BLaER1 treated with 17β-estradiol and CSF1 and Interleukin-3, amounts not matched to agents 10 nM and 100 nM (cell line): ENCODE results near the gene ENSA.

Source experiments
- H3K27ac ChIP-seq, 11 experiments: shearing (Covaris generic); formaldehyde crosslinking; 2 replicates each; pipeline ENCODE4 v1.8.1; 2022
- H3K27me3 ChIP-seq, 11 experiments: shearing (Covaris generic); formaldehyde crosslinking; 2 replicates each; pipeline ENCODE4 v1.8.1; 2022
- H3K36me3 ChIP-seq, 11 experiments: shearing (Covaris generic); formaldehyde crosslinking; 2 replicates each; pipeline ENCODE4 v1.8.1; 2022
- H3K4me1 ChIP-seq, 10 experiments: shearing (Covaris generic); formaldehyde crosslinking; 2 replicates each; pipeline ENCODE4 v1.8.1; 2022
- H3K4me2 ChIP-seq, 11 experiments: shearing (Covaris generic); formaldehyde crosslinking; 2 replicates each; pipeline ENCODE4 v1.8.1; 2022
- H3K4me3 ChIP-seq, 10 experiments: shearing (Covaris generic); formaldehyde crosslinking; 2 replicates each; pipeline ENCODE4 v1.8.1; 2022
- H3K9ac ChIP-seq, 11 experiments: shearing (Covaris generic); formaldehyde crosslinking; 2 replicates each; pipeline ENCODE4 v1.8.1; 2022
- H3K9me3 ChIP-seq, 11 experiments: shearing (Covaris generic); formaldehyde crosslinking; replicated peaks in 1 of 11; 2 replicates each; pipeline ENCODE4 v1.8.1; 2022
- H4K20me1 ChIP-seq, 11 experiments: shearing (Covaris generic); formaldehyde crosslinking; 2 replicates each; pipeline ENCODE4 v1.8.1; 2022
- Cebpa-rat ChIP-seq, 11 experiments: shearing (Covaris generic); IDR thresholded peaks; 2 replicates each; pipeline ENCODE4 v1.8.1; 2022

Gene ENSA

GRCh38 chr1:150578272-150579109, 50.9 kb downstream of the ENSA start:
- TF ChIP-seq Cebpa-rat (IDR thresholded peaks at IDR 0.05): no peak
- Histone ChIP-seq H3K27ac (peak overlapping the region; percentile 97 to 100 (median 99)), H3K9me3 (no peaks in the 10 kb centered on the region; a peak in 3 of 22 replicates), H3K36me3 (peaks cover 51 to 56% (median 54%) of the 10 kb centered on the region in 11 experiments), H3K4me3 (peak overlapping the region; percentile 65 to 100 (median 98)), H3K27me3 (no peaks in the 10 kb centered on the region), H4K20me1 (peaks cover 57 to 59% (median 59%) of the 10 kb centered on the region in 11 experiments), H3K9ac (peak overlapping the region; percentile 96 to 100 (median 99)), H3K4me1 (peaks cover 48 to 59% (median 54%) of the 10 kb centered on the region in 10 experiments), H3K4me2 (peak overlapping the region; percentile 83 to 99 (median 93); a peak in 19 of 22 replicates)

- peak overlapping the region; percentile 97 to 100 (median 99) for H3K27ac ChIP-seq
- H3K4me1 ChIP-seq: peaks cover 54 to 63% (median 59%) of the 10 kb centered on the region in 10 experiments
- peak overlapping the region; percentile 83 to 99 (median 93) for H3K4me2 ChIP-seq
- H3K9me3 ChIP-seq: no peaks in the 10 kb centered on the region; a peak in 3 of 22 replicates
- H4K20me1 ChIP-seq: peaks cover 65 to 67% (median 66%) of the 10 kb centered on the region in 11 experiments
- H3K9ac ChIP-seq: peak overlapping the region; percentile 96 to 100 (median 99)
- peaks cover 59 to 64% (median 62%) of the 10 kb centered on the region in 11 experiments for H3K36me3 ChIP-seq
- TF ChIP-seq Cebpa-rat (IDR thresholded peaks at IDR 0.05): no peak
- peak overlapping the region; percentile 65 to 100 (median 98) for H3K4me3 ChIP-seq
- H3K27me3 ChIP-seq: no peaks in the 10 kb centered on the region
Observed at GRCh38 chr1:150577557-150578271, 51.7 kb downstream of the ENSA start.

GRCh38 chr1:150576794-150577556, 52.4 kb downstream of the ENSA start:
- H3K27me3 ChIP-seq: no peaks in the 10 kb centered on the region
- no peaks in the 10 kb centered on the region; a peak in 3 of 22 replicates for H3K9me3 ChIP-seq
- peak overlapping the region; percentile 96 to 100 (median 99) for H3K9ac ChIP-seq
- H3K27ac ChIP-seq: peak overlapping the region; percentile 97 to 100 (median 99); a peak in 21 of 22 replicates
- H3K4me1 ChIP-seq: peaks cover 47 to 63% (median 57%) of the 10 kb centered on the region in 10 experiments
- H3K4me3 ChIP-seq: peak overlapping the region; percentile 65 to 100 (median 98)
- TF ChIP-seq Cebpa-rat (IDR thresholded peaks at IDR 0.05): no peak
- H3K4me2 ChIP-seq: peak overlapping the region; percentile 83 to 99 (median 93)
- peaks cover 72 to 74% (median 74%) of the 10 kb centered on the region in 11 experiments for H4K20me1 ChIP-seq
- H3K36me3 ChIP-seq: peaks cover 66 to 71% (median 69%) of the 10 kb centered on the region in 11 experiments

GRCh38 chr1:150576367-150576711, 53.1 kb downstream of the ENSA start:
- peak overlapping the region; percentile 96 to 100 (median 99); a peak in 21 of 22 replicates for H3K9ac ChIP-seq
- peak overlapping the region; percentile 83 to 99 (median 93) for H3K4me2 ChIP-seq
- no peaks in the 10 kb centered on the region for H3K27me3 ChIP-seq
- H3K4me1 ChIP-seq: peaks cover 47 to 68% (median 59%) of the 10 kb centered on the region in 10 experiments
- no peak; a peak in 1 of 22 replicates for TF ChIP-seq Cebpa-rat (IDR thresholded peaks at IDR 0.05)
- H3K36me3 ChIP-seq: peaks cover 72 to 78% (median 76%) of the 10 kb centered on the region in 11 experiments
- peak overlapping the region in 10 of 11 experiments; percentile 97 to 100 (median 98); a peak in 10 of 22 replicates for H3K27ac ChIP-seq
- H4K20me1 ChIP-seq: peaks cover 79 to 81% (median 80%) of the 10 kb centered on the region in 11 experiments
- no peaks in the 10 kb centered on the region; a peak in 3 of 22 replicates for H3K9me3 ChIP-seq
- H3K4me3 ChIP-seq: peak overlapping the region; percentile 65 to 100 (median 98)

GRCh38 chr1:150575518-150576366, 53.7 kb downstream of the ENSA start:
- peaks cover 78 to 84% (median 82%) of the 10 kb centered on the region in 11 experiments for H3K36me3 ChIP-seq
- peak in 1 of 11 experiments; percentile 39; a peak in 2 of 22 replicates for TF ChIP-seq Cebpa-rat (IDR thresholded peaks at IDR 0.05)
- H3K4me3 ChIP-seq: peak overlapping the region; percentile 65 to 100 (median 98)
- H3K4me1 ChIP-seq: peaks cover 47 to 69% (median 59%) of the 10 kb centered on the region in 10 experiments
- H3K4me2 ChIP-seq: peak overlapping the region; percentile 83 to 99 (median 93)
- H3K27ac ChIP-seq: peak overlapping the region in 5 of 11 experiments; percentile 6 to 99 (median 98); a peak in 5 of 22 replicates
- H3K27me3 ChIP-seq: no peaks in the 10 kb centered on the region
- H4K20me1 ChIP-seq: peaks cover 85 to 87% (median 86%) of the 10 kb centered on the region in 11 experiments
- peak overlapping the region; percentile 96 to 100 (median 99) for H3K9ac ChIP-seq
- no peaks in the 10 kb centered on the region; a peak in 3 of 22 replicates for H3K9me3 ChIP-seq

GRCh38 chr1:150575072-150575489, 54.3 kb downstream of the ENSA start:
- peaks cover 82 to 89% (median 87%) of the 10 kb centered on the region in 11 experiments for H3K36me3 ChIP-seq
- H3K27me3 ChIP-seq: no peaks in the 10 kb centered on the region
- peak overlapping the region; percentile 65 to 100 (median 98) for H3K4me3 ChIP-seq
- peak overlapping the region in 3 of 11 experiments; percentile 30 to 99 (median 35); a peak in 4 of 22 replicates for H3K27ac ChIP-seq
- H4K20me1 ChIP-seq: peaks cover 91 to 93% (median 93%) of the 10 kb centered on the region in 11 experiments
- no peak for TF ChIP-seq Cebpa-rat (IDR thresholded peaks at IDR 0.05)
- peak overlapping the region; percentile 96 to 100 (median 99); a peak in 19 of 22 replicates for H3K9ac ChIP-seq
- peaks cover 44 to 69% (median 60%) of the 10 kb centered on the region in 10 experiments for H3K4me1 ChIP-seq
- H3K9me3 ChIP-seq: no peaks in the 10 kb centered on the region; a peak in 3 of 22 replicates
- peak overlapping the region; percentile 83 to 99 (median 93) for H3K4me2 ChIP-seq
